GM13976 (cell line): Measurements from ENCODE around the gene BABAM2.
A peak's percentile ranks its signal among the peaks of the same experiment; 100 is the strongest.

Source experiments
- DNase-seq: peaks from one replicate; pipeline ENCODE4 v3.0.0; 2012; ENCODE audit warnings: low spot score
- in situ Hi-C: fragments of 300-500 bp; cut with MboI; formaldehyde crosslinking; loops from one replicate; pipeline ENCODE4 v1.12.0; 2022; ENCODE audit warnings: low sequenced_read_pairs, mixed read lengths, inconsistent platforms; ENCODE audit not compliant: unreplicated experiment
- TF ChIP-seq, protein P1 (sequence below): IDR thresholded peaks from 2 replicates; pipeline ENCODE4 v1.5.1; 2012; ENCODE audit warnings: borderline replicate concordance, mild to moderate bottlenecking; ENCODE audit not compliant: insufficient read depth; ENCODE audit errors: extremely low read depth, missing control alignments, control extremely low read depth

Gene BABAM2

DNA sequence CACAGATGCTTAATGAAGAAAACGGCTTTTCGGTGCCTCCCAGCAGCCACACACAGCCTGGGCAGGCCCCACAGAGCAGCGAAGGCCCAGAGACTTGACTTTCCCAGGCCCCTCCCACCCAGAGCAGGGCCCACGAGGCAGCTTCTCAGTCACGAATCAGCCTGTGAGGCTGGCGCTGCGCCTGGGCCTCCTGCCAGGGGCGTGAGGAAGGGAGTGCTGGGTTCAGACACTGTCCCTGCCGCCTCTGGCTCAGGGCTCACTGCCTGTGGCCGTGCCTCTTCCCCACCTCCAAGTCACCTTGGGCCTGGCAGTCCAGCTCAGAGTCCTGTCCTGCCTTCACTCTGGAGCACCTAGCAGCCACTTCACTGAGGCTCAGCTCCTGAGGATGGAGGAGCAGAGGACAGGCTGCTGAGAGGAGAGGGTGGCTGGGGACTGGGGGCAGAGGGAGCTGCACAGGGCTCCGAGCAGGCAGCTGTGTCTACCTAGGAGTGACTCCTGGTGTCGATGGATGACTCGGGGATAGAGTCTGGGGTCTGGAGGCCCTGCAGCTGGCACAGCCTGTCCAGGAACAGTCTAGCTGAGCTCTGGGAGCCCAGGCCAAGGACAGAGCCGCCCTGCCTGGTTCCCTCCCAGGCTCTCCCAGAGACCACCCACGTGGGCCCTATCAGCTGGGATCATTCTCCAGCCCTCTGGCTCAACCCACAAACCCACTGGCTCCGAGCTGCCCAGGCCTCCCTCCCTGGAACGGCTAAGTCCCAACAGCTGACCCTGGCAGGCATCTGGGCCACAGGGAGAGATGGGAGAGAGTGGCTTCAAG lies 465.8 kb downstream of the BABAM2 start:
- no peak for DNase-seq

DNA sequence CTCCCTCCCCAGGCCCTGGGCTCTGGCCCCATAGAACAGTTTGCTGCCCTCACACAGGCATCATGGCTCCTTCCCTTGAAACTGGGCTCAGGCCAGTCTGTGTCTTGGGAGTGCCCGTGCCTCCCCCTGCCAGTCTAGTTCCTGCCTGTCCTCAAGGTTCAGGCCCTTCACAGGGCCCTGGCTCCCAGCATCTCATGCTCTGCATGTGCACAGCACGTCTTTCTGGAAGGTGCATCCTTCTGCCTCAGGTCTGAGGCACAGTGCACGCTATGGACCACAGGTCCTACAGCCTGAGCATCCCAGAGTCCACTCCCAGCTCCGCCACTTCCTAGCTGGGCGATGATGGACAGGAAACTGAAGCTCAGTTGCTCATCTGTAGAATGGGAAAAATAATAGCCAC lies 466.5 kb downstream of the BABAM2 start:
- in situ Hi-C loops, result no loop called here
- no peak for DNase-seq
- TF ChIP-seq, protein P1, sequence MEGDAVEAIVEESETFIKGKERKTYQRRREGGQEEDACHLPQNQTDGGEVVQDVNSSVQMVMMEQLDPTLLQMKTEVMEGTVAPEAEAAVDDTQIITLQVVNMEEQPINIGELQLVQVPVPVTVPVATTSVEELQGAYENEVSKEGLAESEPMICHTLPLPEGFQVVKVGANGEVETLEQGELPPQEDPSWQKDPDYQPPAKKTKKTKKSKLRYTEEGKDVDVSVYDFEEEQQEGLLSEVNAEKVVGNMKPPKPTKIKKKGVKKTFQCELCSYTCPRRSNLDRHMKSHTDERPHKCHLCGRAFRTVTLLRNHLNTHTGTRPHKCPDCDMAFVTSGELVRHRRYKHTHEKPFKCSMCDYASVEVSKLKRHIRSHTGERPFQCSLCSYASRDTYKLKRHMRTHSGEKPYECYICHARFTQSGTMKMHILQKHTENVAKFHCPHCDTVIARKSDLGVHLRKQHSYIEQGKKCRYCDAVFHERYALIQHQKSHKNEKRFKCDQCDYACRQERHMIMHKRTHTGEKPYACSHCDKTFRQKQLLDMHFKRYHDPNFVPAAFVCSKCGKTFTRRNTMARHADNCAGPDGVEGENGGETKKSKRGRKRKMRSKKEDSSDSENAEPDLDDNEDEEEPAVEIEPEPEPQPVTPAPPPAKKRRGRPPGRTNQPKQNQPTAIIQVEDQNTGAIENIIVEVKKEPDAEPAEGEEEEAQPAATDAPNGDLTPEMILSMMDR, result no peak

More for the DNA sequence above, 465.8 kb downstream of the BABAM2 start:
- TF ChIP-seq, protein P1, result no peak
- in situ Hi-C loops, result no loop called here

DNA sequence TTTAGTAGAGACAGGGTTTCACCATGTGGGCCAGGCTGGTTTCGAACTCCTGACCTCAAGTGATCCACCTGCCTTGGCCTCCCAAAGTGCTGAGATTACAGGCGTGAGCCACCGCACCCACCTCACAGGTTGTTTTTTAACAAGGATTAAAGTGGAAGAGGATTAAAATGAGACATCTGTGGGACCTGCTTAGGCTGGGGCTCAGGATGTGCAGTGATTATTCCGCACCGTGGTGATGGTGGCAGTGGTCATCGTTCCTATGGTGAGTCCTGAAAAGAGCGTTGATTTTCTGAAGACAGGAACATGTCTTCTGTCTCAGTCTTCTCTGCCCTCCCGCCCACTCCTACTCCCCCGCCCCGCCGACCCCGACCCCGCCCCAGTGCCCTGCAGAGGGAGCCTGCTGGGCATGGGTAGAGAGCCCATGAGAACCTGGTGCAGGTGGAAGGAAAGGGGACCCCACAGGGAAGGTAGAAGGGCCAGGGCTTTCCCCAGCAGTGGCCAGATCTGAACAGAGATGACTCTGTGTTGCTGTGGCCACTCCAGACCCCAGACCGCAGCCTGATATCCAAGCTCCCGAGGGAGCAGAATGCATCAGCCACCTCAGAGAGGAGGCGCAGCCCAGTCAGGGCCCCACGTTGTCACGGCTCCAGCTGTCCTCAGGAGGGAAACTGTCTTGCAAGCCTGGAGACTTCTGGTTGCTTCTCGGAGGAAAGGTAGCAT lies 467.6 kb downstream of the BABAM2 start:
- in situ Hi-C loops, result no loop called here
- TF ChIP-seq, protein P1, result no peak
- no peak for DNase-seq

DNA sequence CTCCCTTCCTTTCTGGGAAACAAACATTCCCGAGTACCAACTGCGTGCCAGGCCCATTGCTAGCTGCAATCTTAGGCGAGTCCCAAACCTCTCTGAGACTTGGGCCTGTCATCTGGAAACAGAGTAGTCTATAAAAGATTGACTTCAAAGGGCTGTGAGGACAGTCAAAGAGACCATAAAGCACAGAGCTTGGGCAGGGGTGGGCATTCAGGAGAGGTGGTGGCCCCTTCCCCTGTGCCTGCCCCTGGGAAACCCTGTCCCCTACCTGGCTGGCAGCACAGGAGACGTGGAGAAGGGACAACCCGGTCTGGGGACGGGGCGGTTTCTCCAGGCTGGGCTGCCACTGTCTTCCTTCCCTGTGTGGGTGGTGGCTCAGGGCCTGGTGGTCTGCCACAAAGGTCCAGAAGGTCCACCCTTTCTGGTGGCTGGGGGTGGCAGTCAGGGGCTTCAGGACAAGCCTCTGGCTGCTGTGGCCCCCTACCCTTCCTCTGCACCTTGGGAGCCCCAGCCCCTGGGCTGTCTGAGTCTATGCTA lies 468.2 kb downstream of the BABAM2 start:
- in situ Hi-C loops, result no loop called here
- no peak for DNase-seq
- TF ChIP-seq, protein P1, result no peak

DNA sequence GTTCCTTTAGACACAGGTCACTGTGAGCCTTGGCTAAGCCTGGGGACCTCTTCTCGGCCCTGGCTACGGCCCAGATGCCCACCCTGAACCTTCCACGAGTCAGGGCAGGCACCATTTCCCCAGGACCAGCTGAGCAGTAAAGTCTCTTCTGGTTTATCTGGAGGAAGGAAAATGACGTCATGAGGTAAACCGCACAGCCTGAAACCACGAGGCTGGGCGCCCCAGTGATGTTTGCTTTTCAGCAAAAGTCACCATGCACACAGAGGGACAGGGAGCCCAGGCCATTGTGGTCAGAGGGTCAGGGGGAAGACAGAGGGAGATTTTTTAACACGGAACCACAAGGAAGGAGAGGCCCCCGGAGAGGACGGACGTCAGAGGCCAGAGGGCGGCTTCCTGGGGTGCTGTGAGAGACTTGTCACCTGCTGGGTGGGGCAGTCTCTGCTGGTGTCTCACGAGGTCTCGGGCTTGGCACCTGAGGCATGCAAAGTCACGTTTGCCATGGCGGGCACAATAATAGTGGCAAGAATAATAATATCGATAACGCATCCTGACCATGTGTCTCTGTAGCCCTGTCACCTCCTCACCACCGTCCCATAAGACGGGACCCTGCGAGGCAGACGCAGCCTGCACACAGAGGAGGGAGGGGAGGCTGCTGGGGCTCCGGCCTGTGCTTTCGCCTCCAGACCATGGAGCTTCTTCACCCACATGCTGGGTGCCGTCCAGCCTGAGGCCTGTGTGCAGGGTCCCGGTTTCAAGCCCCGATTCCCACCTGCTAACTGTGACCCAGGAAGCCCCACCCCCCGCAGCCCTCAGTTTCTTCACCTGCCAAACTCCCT lies 468.9 kb downstream of the BABAM2 start:
- TF ChIP-seq, protein P1, result no peak
- in situ Hi-C loops, result no loop called here
- DNase-seq, result peak; percentile 81
